ENCODE results near the gene XRCC3. TPM values are rescaled to one million over a fixed set of nuclear protein-coding genes. Genes with fewer than 3 reads are reported as not detected.

Gene XRCC3
- polyA plus RNA-seq, 12 donors: 5.2 to 15.9 (median 8.1) TPM; not detected in 1

DNA sequence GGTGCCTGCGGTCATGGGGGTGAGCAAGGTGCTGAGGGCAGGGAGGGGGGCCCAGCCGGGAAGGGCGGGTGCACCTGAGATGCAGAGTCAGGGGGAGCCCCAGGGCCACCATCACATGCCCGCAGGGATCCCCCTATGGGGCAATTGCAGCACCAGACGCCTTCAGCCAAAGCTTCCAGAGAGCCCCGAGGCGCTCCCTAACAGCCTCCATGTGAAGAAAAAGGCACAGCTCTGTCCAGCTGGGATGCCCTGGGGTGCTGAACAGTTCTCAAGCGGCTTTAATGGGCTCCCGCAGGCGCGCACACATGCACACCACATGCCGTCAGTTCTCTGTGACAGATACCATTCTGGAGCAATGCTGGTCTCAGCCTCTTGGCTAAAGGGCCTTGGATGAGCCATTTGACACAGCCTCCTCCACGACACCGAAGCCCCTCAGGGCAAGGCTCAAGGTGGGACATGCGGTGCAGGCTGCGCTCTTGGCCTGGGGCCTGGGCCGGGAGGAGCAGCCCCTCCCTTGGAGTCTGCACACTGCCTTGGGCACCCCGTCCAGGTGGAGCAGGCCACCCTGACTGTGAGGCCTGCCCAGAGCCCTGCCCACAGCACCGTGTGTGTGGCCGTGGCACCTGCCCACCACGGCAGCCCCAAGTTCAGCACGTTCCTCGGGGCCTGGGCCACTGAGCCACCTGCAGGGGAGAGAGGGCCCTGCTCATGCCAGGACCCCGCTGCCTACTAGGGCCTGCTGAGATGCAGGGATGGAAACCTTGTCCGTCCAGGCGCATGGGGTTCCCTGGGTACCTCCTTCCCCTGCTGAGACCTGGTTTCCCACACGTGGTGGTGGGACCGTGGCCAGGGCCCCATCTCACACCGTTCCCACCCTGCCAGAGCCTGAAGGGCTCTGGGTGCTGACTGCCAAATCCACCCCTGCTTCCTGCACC lies 7.7 kb downstream of the XRCC3 start:
- DNase-seq: no peak

DNA sequence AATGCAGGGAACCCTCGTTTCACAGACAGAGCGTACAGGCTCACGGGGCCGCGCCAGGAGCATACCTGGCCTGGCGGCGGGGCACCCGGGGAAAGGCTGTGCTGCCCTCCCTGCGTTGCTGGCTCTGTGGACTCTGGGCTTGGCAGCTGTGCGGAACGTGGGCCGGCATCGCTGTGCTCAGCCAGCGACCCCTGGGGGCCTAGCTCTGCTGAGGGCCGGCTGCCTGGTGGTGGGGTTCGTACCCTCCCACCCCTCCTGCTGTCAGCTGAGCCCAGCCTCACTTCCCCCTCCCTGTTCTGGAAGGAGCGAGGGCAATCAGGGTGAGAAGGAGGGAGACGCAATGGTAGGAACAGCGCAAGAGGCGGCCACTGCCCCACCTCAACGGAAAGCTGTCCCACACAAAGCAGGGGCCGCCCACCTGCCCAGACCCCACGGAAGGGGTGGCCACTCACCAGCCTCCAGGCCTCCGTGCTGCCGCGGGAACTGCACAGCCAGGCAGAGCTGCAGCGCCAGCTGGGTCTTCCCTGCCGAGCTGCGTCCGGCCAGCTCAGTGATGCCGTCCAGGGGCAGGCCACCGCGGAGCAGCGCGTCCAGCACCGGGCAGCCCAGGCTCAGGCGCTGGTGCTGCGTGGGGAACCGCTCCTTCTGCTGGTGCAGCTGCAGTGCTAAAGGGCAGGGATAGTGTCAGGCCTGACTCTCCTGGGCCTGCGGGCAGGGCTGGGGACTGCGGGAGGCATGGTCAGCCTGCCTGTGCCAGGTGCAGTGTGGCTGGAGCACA lies 8.5 kb downstream of the XRCC3 start:
- no peak for DNase-seq

DNA sequence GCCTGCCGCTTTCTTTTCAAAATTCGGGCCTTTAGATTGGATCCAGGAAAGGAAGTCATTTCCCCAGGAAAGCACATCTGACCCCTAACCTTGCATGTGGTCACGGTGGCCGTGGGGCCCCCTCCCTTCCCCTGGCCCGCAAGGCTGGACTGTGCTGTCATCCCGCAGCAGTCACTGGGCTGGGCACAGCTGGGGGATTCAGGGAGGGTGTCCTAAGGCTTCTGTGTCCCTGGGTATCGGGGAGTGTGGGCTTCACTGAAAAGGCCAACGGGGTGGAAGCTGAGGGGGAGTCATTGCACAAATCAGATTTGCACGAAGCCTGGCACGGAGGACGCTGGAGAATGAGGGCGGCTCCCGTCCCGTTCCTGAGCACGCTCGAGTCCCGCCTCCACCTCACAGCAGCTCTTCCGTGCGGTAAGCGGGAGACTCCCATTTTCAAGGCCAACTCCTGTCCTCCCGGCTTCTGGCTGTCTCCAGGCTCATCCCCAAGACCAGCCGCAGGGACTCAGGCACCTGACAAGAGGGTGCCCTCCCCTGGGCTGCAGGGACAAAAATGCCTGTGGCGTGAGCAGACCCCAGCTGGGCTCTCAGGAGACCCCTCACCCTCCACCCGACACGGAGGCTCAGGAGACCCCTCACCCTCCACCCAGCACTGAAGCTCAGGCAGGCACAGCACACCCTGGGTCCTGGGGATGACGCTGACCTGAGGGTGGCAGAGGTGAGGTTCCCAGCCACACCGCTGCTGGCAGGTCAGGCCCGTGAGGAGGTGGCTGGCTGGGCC lies 9.6 kb downstream of the XRCC3 start:
- DNase-seq: no peak

DNA sequence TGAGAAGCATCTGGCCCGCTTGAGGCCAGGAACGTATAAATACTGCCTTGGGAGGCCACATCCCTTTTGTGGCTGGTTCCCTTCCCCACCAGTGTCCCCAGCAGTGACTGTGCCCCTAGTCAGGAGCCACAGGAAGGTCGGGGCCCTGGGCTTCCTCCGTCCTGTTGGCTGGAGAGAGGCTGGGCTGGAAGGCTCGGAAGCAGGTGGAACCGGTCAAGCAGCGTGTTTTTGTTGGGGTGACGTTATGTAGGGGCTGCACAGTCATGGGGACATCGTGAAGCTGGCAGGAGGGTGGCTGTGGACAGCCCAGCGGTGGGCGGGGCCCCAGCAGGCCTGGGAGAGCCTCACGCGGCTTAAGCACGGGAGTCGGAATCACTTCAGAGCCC lies 10.1 kb downstream of the XRCC3 start:
- DNase-seq: no peak

DNA sequence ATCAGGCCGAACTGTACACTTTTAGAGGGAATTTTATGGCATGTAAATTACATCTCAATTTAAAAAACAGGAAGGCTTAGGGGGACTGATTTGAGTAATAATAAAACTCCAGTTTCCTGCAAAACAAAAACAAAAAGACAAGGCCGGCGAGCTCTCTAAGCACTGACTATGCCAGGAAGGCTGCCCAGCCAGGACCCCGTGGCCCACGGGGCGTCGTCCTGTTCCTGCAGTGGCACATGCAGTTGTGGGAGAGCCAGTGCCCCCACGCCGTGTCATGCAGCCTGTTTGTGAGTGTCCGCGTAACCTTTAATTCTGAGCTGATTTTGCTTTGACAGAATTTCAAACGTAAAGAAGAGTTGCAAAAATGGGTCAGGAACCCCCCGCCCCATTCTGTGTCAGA lies 10.5 kb downstream of the XRCC3 start:
- no peak for DNase-seq

DNA sequence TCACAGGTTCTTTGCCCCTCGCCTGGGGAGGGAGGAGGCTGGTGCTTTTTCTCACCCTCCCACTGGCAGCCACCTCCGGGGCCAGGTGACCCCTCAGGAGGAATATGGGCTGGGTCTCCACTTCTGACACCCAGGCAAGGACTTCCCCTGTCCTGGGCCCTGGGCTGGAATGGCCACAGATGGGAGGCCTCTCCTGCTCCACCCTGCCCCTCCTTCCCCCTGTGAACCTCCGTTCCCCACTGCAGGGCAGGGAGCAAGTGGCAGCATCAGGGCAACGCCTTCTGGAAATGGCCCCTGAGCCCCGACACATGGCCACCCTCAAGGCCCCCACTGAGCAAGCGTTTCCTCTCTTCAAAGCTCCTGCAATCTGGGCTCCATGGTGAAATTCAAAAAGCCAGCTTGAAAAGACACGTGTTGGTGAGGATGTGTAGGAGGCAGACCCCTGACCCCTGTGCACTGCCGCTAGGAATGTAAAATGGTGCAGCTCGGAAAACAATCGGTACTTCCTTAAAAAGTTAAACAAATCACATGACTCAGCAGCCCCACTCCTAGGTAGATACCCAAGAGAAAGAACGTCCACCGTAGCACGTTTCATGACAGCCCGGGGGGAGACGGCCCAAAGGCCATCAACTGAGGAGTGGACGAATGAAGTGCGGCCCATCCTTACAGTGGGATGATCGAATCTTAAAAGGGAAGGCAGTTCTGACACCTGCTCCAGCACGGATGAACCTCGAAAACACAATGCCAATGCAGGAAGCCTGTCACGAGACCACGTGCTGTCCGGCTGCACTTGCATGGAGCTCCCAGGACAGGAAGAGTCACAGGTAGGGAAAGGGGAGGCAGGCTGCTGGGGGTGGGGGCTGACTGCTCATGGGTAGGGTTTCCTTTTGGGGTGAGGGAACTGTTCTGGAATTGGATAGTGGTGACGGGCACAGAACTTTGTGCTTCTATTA lies 11.5 kb downstream of the XRCC3 start:
- no peak for DNase-seq

DNA sequence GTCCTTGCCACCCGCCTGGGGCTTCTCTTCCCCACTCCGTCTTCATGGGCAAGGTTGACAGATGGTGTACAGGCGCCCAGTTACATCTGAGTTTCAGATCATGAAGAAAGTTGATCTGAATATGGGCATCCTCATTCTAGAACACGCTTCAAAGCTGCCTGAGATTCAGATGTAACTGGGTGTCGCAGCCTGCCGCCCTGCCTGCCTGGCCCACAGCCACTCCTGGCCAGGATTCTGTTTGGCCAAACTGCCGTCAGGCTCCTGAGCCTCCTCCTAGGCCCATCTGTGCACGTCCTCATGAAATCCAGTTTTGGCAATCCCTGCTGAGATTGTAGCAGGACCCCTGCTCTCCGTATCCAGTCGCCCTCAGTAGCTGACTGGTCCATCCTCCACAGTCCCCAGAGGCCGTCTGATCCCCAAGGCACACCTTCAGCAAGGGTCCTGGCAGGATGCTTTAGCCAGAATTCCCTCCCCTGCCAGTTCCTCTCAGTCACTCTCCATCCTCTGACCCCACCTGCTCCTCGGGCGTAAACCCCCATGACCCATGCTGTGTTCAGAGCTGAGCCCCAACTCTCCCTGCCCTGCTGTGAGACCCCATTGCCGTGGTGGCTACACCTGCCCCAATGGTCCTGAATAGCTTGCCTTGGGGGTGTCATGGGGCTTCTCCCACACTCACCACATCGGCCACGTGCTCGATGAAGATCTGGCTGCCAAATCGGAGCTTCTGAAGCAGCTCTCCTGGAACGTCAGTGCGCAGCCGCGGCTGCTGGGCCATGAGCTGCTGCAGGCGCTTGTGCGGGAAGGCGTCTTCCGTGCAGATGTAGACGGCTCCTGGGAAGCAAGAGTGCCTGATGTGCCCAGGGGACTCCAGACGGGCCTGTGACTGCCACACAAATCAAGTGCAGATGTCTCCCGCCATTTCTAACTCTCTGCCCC lies 12.5 kb downstream of the XRCC3 start:
- DNase-seq: no peak

DNA sequence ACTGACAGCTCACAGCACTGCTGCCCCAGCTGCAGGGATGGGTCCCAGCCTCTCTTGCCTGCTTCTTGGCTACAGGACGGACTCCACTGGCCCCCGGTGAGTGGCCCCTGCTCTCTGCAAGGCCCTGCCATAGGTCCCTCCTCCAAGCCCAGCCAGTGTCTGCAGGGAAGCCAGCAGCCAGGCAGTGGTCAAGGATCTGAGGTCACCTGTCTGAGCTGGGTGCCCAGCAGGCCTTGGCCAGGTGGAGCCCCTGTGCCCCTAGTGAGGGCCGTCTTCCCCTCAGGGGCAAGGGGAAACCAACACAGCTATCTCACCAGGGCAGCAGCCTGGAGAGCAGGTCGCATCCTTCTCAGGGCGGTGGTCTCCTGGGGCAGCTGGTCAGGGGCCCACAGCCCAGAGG lies 13.2 kb downstream of the XRCC3 start:
- DNase-seq: no peak

DNA sequence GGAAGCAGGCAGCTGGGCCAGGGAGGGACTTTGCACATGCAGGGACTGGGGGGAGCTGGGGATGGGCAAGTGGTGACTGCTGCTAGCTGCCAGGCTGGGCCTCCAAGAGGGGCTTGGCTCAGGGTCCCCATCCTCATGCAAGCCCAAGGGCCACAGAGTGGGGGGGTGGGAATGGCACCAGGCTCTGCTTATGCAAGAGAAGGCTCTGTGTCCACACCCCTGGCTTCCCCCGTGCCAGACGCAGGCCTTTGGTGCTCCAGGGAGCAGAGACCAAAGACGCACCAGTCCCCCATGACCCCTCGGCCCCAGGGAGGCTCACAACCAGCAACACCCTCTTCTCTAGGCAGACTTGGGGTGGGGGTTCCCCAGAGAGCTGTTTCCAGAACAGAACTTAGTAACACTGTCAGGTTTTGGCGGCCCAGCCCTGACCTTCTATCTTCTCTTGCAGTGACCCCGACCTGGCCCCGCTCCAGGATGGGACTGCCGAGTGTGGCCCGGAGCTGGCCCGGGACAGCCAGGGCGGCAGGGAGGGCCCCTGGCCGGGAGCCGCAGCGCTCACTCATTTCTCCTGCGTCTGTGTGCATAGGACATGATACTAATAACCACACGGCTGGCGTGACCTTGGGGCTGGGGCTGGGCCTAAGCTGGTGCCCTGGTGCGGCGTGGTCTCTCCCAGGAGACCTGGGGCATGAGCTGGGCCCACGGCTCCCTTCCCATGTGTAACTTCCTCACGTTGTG lies 14.3 kb downstream of the XRCC3 start:
- no peak for DNase-seq

DNA sequence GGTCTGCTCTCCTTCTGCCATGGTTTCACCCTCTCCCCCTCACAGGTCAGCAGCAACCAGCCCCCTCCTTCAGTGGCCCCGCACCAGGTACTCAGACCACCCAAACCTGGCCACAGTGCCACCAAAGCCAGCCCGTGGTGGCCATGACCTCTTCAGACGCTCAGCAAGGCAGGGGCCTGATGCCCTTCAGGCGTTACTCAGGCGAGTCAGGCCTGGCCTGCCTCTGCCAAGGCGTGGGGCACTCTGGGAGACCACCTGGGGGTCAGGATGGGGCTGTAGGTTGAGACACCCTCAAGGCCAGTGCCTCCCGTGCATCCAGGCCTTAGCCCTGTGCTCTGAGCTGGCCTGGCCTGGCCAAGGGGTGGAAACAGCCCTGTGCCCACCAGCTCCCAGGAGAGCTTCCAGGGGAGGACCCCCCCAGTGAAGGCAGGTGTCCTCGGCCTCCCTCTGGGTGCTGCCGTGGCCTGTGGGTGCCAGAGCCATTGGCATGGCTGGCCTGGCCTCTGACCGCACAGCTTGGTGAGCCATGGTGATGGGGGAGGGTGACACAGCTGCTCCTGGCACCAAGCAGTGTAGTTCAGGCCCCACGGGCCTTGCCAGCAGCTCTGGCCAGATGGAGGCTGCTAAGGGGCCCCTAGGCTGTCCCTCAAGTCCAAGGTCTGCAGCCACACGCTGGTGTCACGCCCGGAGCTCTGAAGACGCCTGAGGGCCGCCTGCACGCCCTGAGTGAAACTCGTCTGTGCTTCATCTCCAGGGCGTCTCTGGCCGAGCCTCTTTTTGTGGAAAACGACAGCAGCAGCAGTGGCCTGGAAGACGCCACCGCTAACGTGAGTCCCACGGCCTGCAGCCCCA lies 15.1 kb downstream of the XRCC3 start:
- DNase-seq: no peak

DNA sequence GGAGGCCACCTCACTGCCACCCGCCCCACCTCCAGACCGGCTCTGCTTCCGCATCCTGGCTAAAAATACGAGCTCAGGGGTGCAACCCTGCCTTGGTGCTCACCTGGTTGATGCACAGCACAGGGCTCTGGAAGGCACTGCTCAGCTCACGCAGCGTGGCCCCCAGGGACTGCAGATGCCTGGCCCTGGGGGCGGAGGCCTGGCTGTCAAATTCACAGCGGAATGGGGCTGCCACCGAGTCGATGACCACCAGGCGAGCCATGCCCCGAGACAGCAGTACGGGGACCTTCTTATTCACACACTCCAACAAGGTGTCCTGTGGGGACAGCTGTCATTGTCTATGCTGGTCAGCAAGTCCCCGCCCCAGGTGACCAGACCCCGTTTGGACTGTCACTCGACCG lies 16.0 kb downstream of the XRCC3 start:
- DNase-seq: no peak

DNA sequence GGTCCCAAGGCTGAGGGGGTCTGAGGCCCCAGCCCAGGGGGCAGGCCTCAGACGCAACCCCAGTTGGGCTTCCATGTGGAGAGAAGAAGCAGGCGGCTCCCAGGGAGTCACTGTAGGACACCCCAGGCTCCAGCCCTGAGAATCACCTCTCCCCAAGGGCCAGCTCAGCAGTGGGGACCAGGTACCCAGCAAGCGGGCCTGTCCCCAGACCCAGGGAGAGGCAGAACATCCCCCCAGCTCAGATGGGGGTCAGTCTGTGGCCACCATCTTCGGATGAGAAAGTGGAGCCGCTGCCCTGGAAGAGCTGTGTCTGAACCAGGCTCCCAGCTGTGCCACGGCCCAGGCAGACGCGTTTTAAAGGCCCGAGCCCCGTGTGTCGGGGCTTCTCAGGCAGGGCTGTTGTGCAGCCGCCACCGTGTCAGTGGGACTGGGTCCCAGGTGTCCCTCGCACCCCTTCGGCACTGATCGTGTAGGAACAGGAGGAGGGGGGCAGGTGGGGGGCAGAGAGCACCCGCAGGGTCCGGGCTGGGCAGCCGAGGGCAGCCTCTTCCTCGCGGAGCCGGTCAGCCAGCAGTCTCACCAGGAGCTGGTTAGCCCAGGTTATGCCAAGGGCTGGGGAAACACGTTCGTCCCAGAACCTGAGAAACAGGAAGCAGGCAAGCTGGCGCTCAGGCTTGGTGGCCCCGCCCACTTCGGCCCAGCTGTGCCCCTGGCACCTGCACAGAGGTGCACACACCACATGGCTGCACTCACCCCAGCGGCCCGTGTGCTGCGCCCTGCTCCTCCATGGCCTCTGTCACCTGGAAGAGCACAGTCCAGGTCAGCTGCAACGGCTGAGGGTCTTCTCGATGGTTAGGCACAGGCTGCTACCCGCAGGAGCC lies 16.6 kb downstream of the XRCC3 start:
- DNase-seq: no peak

DNA sequence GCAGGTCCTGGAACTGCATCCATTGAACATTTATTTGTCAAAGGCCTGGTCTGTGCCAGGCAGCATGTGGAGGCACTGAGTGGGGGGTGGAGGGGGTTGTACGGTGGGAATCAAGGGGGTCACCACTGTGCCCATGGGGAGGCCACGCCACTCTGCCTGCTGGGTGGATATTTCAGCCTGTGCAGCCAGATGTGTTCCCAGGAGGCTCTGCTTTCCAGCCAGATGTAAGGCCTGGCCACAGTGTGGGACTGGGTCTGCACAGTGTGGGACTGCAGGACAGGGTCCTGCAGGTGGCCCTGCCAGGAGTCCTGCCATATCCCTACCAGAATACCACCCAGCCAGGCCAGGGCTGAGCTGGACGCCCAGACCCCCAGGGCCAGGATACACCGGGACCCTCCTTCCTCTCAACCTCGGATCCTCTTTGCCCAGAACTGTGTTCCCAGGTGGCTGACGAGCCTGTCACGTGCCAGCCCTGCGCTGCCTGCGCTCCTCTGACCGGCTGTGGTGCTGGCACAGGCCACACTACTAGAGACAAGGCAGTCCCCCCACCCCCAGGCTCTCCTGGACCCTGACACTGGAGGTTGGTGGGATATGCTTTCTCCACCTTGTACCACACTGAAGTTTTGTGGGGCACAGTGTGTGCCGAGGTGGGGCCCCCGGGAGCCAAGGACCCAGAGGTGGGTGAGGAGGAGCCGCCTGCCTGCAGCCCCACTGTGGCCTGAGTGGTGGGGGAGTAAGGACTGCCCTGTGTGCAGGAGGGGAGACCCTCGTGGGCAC lies 17.5 kb downstream of the XRCC3 start:
- no peak for DNase-seq

DNA sequence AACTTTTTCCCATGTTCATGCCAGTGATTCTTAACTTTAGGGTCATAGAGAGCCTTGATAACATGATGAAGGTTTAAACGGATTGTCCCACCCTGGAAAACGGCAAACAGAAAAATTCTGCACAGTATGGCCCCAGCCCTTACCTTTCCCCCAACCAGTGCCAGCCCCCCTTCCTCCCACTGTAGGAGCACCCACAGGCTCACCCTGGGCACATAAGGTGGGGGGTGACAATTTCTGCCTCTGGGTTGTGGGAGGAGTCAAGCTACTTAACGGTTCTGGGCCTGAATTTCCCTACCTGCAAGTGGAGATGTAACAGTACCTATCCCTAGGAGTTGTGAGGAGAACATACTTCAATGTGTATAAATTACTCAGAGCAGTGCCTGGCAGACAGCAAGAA lies 18.0 kb downstream of the XRCC3 start:
- DNase-seq: no peak

DNA sequence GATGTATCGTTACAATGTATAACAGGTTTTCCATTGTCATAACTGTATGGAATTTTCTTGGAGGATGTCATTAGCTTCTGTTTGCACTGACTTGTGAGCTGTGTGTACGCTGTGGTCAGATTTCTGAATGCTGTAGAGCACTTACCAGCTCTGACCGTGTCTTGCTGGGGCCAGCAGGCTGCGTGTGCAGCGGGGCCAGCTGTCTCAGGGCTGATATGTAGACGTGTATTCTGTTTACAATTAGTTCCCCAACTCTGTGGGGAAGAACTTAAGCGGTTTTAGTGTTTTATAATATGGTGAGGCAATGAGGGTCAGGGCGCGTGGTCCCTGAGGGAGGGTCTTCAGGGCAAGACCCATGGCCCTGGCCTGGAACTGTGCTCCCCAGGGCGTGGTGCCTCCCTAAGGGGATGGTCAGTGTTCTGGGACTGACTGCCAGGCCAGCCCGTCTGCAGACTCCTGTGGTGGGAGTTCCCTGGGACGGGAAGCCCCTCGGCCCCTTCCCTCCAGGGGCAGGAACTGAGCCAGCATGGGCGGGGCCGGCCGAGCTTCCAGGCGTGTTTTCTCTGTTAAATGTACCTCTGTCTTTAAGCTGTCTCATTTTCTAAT lies 18.7 kb downstream of the XRCC3 start:
- DNase-seq: peak; percentile 76

DNA sequence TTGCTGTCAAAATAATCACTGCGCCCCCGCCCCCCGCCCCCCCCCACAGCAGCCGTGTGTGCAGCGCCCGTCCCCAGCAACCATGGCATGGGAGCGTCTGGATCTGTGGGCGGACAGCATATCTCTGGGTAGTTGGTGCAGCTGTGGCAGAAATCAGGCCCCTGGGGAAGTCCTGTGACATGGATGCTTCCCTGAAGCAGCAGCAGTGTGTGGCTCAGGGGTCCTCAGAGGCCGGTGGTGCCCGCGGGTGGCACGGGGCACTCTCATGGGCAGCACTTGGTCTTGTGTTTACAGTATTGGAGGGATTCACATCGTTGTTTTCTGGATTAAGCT lies 19.2 kb downstream of the XRCC3 start:
- DNase-seq: no peak
